GM12873 (cell line): ENCODE data around the gene SH3RF2.

Source experiments
- CTCF ChIP-seq: IDR thresholded peaks from 2 replicates; pipeline ENCODE4 v1.5.1; 2012; ENCODE audit warnings: low read depth, mild to moderate bottlenecking, moderate library complexity, low read length, control low read depth; ENCODE audit not compliant: insufficient read depth; ENCODE audit errors: missing control alignments

Gene SH3RF2

DNA sequence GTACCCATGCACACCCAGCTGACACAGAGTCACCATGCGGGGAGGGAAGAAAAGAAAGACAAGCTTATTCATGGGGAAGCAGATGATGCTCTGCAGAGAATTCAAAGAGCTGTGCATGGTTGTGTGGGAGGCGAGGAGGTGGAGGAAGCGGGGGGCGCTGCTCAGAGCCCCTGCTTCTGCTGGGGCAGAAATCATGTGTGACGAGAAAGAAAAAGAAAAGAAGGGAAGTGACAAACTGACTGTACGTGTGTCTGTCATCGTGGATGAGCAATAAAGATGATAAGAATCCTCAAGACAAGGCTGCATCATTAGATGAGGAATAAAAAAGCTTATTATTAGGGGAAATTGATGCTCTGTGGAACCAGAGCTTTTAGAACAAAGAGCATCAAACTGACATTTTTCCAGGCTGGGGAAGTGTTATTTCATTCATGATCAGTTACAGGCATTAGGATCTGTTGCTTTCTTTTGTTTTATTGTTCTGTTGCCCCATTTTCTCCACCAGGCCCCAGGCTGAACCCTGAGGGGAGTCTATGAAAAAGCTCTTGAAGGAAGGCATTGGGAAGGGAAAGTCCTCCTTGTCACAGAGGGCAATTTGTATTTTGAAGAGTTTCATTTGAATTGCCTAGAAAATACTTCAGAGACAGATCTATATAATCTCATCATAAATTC lies 20.3 kb upstream of the SH3RF2 start:
- TF ChIP-seq CTCF = no peak

GRCh38 chr5:145917288-145917687 lies 19.1 kb upstream of the SH3RF2 start:
- no peak for TF ChIP-seq CTCF

DNA sequence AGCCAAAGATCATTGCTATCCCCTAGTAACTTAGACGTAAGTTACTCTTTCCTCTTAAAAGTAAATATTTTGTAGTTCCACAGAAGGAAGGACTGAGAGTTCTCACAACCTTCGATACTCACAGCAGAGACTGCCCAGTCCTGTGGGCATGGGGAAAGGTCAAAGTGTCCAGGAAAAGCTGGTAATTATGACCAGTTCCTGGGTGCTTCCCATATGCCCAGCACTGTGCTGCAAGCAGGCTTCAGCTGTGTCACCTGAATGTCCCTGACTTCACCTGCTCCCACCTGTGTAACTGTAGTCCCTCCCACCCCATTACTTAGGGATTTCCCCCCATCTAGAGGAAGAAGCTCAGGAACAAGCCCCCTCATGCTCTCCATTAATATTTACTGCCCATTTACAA lies 18.0 kb upstream of the SH3RF2 start:
- TF ChIP-seq CTCF = no peak

GRCh38 chr5:145919413-145919812 lies 17.0 kb upstream of the SH3RF2 start:
- TF ChIP-seq CTCF = no peak

- TF ChIP-seq CTCF = no peak
These were observed 15.7 kb upstream of the SH3RF2 start for GRCh38 chr5:145920542-145921210.

GRCh38 chr5:145921211-145921610 lies 15.2 kb upstream of the SH3RF2 start:
- no peak for TF ChIP-seq CTCF

DNA sequence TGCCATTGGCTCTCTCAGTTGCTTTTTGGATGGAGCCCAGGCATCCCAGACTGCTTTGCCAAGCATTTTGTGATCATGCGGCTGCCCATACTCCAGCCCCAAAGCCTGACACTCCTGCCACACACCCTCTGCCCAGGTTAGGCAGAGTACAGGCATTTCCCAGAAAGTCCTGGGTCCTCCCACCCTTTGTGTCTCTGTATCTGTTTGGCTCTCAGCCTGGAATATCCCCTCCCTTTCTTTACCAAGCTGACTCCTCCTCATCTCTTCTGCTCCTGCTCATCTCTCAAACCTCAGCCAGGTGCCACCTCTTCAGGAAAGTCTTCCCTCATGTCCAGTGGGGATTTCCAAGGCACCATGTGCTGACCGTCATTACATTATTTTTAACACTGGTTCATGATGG lies 14.3 kb upstream of the SH3RF2 start:
- TF ChIP-seq CTCF = no peak
